ENCODE measurements around the gene ZNF333. TPM values are rescaled to one million over a fixed set of nuclear protein-coding genes. Genes with fewer than 3 reads are reported as not detected.

The ZNF333 gene
- total RNA-seq, 1 donor: 31.1 TPM

GRCh38 chr19:14703833-14704232, 14.0 kb downstream of the ZNF333 start:
- Histone ChIP-seq H3K4me2 (ENCODE audit: insufficient read depth, low read length) (no peak overlapping the region), H3K9me3 (ENCODE audit: low read depth, low read length) (no peaks in the 10 kb centered on the region), H3K27ac (ENCODE audit: low read depth, low read length) (no peak overlapping the region), H2AFZ (ENCODE audit: low read length) (no peak overlapping the region), H4K20me1 (ENCODE audit: insufficient read depth, low read length) (no peaks in the 10 kb centered on the region), H3K27me3 (ENCODE audit: insufficient read depth, low read length) (no peaks in the 10 kb centered on the region), H3K4me3 (ENCODE audit: insufficient read depth, low read length) (no peak overlapping the region), H3K79me2 (ENCODE audit: insufficient read depth, low read length) (no peaks in the 10 kb centered on the region), H3K4me1 (ENCODE audit: insufficient read depth, low read length) (no peaks in the 10 kb centered on the region), H3K36me3 (ENCODE audit: insufficient read depth, low read length) (peaks cover 77% of the 10 kb centered on the region)
- TF ChIP-seq, protein P1, sequence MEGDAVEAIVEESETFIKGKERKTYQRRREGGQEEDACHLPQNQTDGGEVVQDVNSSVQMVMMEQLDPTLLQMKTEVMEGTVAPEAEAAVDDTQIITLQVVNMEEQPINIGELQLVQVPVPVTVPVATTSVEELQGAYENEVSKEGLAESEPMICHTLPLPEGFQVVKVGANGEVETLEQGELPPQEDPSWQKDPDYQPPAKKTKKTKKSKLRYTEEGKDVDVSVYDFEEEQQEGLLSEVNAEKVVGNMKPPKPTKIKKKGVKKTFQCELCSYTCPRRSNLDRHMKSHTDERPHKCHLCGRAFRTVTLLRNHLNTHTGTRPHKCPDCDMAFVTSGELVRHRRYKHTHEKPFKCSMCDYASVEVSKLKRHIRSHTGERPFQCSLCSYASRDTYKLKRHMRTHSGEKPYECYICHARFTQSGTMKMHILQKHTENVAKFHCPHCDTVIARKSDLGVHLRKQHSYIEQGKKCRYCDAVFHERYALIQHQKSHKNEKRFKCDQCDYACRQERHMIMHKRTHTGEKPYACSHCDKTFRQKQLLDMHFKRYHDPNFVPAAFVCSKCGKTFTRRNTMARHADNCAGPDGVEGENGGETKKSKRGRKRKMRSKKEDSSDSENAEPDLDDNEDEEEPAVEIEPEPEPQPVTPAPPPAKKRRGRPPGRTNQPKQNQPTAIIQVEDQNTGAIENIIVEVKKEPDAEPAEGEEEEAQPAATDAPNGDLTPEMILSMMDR (IDR thresholded peaks at IDR 0.05; ENCODE audit: extremely low read depth, low read depth, low read length): no peak
- no peak for DNase-seq (ENCODE audit: insufficient read length, low spot score, missing footprints)

- Histone ChIP-seq H3K4me1 (ENCODE audit: insufficient read depth, low read length) (no peaks in the 10 kb centered on the region), H3K27me3 (ENCODE audit: insufficient read depth, low read length) (no peaks in the 10 kb centered on the region), H3K9me3 (ENCODE audit: low read depth, low read length) (no peaks in the 10 kb centered on the region), H3K79me2 (ENCODE audit: insufficient read depth, low read length) (no peaks in the 10 kb centered on the region), H2AFZ (ENCODE audit: low read length) (no peak overlapping the region), H3K4me2 (ENCODE audit: insufficient read depth, low read length) (no peak overlapping the region), H3K27ac (ENCODE audit: low read depth, low read length) (no peak overlapping the region), H4K20me1 (ENCODE audit: insufficient read depth, low read length) (no peaks in the 10 kb centered on the region), H3K36me3 (ENCODE audit: insufficient read depth, low read length) (peaks cover 76% of the 10 kb centered on the region), H3K4me3 (ENCODE audit: insufficient read depth, low read length) (no peak overlapping the region)
- no peak for DNase-seq (ENCODE audit: insufficient read length, low spot score, missing footprints)
- TF ChIP-seq, protein P1 (IDR thresholded peaks at IDR 0.05; ENCODE audit: extremely low read depth, low read depth, low read length): no peak
These were observed 14.6 kb downstream of the ZNF333 start for GRCh38 chr19:14704450-14704849.

- H3K4me1 ChIP-seq (ENCODE audit: insufficient read depth, low read length): no peaks in the 10 kb centered on the region
- TF ChIP-seq, protein P1 (IDR thresholded peaks at IDR 0.05; ENCODE audit: extremely low read depth, low read depth, low read length): no peak
- H3K79me2 ChIP-seq (ENCODE audit: insufficient read depth, low read length): no peaks in the 10 kb centered on the region
- no peak overlapping the region for H3K4me2 ChIP-seq (ENCODE audit: insufficient read depth, low read length)
- DNase-seq (ENCODE audit: insufficient read length, low spot score, missing footprints): no peak
- no peak overlapping the region for H3K27ac ChIP-seq (ENCODE audit: low read depth, low read length)
- peaks cover 67% of the 10 kb centered on the region for H3K36me3 ChIP-seq (ENCODE audit: insufficient read depth, low read length)
- H4K20me1 ChIP-seq (ENCODE audit: insufficient read depth, low read length): no peaks in the 10 kb centered on the region
- H3K9me3 ChIP-seq (ENCODE audit: low read depth, low read length): peaks cover 41% of the 10 kb centered on the region
- H3K4me3 ChIP-seq (ENCODE audit: insufficient read depth, low read length): no peak overlapping the region
- H3K27me3 ChIP-seq (ENCODE audit: insufficient read depth, low read length): no peaks in the 10 kb centered on the region
- no peak overlapping the region for H2AFZ ChIP-seq (ENCODE audit: low read length)
These were observed 26.0 kb downstream of the ZNF333 start for GRCh38 chr19:14715841-14716240.

- TF ChIP-seq, protein P1 (IDR thresholded peaks at IDR 0.05; ENCODE audit: extremely low read depth, low read depth, low read length): no peak
- H3K4me1 ChIP-seq (ENCODE audit: insufficient read depth, low read length): no peaks in the 10 kb centered on the region
- DNase-seq (ENCODE audit: insufficient read length, low spot score, missing footprints): no peak
- H3K36me3 ChIP-seq (ENCODE audit: insufficient read depth, low read length): peaks cover 68% of the 10 kb centered on the region
- H3K27ac ChIP-seq (ENCODE audit: low read depth, low read length): no peak overlapping the region
- H3K4me3 ChIP-seq (ENCODE audit: insufficient read depth, low read length): no peak overlapping the region
- H2AFZ ChIP-seq (ENCODE audit: low read length): no peak overlapping the region
- peaks cover 50% of the 10 kb centered on the region for H3K9me3 ChIP-seq (ENCODE audit: low read depth, low read length)
- no peak overlapping the region for H3K4me2 ChIP-seq (ENCODE audit: insufficient read depth, low read length)
- no peaks in the 10 kb centered on the region for H3K79me2 ChIP-seq (ENCODE audit: insufficient read depth, low read length)
- H4K20me1 ChIP-seq (ENCODE audit: insufficient read depth, low read length): no peaks in the 10 kb centered on the region
- H3K27me3 ChIP-seq (ENCODE audit: insufficient read depth, low read length): no peaks in the 10 kb centered on the region
These were observed 28.8 kb downstream of the ZNF333 start for GRCh38 chr19:14718522-14719116.

All from osteoblast (primary cell).